ENCODE data around the gene HOXA13.

The HOXA13 gene

DNA sequence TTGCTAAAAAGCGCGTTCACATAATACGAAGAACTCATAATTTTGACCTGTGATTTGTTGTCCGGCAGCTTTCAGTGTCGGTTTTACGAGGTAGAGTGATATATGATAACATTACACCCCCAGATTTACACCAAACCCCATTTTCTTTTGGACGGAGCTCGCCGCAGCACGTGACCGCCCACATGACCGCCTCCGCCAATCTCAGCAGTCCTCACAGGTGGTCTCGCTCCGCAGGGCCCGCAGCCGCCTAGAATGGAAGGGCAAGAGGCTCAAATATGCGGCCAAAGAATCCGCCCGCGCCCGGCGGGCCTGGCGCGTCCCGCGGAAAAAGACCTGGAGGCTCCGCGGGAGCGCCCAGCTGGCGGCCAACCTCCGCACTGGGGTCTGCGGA is 43.4 kb downstream of the HOXA13 start, which contains the start of gene HOXA7:
TSS of gene HOXA7 (minus strand) at position 168 of the 391 bp plus-strand sequence. CDS start at position 38, 130 bp downstream.
- no peak for DNase-seq

DNA sequence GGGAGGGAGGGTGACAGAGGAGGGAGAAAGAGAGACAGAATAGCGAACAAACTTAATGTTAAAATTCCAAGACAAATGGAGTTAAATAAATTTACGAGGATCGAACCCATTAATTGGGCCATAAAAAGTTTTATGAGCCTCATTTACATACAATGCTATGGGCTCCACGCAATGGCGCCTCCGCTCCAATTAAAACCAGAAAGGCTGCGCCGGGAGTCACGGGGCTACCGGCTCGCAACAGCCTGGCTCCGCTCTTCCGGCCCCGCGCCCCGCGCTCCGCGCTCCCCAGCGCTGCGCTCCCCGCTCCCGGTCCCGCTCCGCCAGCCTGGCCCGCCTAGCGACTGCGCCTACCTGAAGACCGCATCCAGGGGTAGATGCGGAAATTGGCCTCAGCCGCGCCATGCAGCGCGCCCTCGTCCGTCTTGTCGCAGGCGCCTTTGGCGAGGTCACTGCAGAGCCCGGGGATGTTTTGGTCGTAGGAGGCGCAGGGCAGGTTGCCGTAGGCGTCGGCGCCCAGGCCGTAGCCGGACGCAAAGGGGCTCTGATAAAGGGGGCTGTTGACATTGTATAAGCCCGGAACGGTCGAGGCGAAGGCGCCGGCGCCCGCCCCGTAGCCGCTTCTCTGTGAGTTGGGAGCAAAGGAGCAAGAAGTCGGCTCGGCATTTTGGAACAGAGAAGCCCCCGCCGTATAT is 43.9 kb downstream of the HOXA13 start:
- no peak for DNase-seq

DNA sequence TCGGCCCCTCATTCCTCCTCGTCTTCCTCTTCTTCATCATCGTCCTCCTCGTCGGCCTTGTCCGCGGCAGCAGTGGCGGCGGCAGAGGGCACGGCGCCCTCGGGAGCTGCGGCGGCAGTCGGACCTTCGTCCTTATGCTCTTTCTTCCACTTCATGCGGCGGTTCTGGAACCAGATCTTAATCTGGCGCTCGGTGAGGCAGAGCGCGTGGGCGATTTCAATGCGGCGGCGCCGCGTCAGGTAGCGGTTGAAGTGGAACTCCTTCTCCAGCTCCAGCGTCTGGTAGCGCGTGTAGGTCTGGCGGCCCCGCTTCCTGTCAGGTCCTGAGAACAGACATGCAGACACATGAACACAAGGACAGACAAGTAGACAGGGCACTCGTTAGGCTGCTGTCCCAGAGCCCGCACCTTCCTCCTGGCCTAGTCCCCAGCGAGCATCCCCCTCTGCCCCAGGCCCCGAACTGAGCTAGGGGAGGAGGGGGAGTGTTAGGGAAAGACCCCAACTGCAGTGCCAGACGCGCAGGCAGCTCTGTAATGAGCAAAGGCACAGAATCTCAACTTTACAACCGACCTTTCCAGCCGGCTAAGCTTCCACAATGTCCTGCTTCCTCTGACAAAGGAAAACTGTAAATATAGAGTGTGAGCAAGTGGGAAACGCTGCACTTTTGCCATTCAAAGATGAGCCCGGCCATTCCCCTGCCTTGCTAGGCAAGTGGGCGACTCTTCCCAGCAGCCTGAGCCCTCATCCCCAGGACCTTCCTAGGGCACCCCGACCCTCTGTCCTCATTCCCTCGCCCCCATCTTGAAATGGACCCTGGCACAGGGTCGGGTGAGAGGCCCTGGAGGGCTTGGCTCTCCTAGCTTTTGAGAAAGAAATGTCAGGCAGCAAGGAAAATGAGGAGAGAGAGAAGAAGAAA is 44.7 kb downstream of the HOXA13 start:
- DNase-seq = no peak

DNA sequence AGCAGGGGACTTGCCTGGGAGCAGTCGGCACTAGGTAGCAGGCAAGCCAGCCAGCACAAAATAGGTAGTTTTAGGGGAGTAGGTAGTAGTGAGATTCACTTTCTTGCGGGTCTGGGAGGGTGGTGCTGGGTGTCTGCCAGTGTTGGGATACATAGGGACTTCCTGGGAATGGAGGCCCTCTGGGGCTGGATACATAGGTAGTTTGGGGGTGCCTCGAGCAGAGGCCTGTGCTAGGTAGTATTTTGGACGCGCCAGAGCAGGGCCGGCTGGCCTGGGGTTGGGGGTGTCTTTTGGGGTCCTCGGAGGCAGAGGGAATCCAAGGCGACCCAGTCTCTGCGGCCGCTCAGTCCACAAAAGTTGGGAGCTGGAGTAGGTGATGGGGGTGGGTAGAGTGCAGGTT is 45.5 kb downstream of the HOXA13 start:
- DNase-seq = no peak

DNA sequence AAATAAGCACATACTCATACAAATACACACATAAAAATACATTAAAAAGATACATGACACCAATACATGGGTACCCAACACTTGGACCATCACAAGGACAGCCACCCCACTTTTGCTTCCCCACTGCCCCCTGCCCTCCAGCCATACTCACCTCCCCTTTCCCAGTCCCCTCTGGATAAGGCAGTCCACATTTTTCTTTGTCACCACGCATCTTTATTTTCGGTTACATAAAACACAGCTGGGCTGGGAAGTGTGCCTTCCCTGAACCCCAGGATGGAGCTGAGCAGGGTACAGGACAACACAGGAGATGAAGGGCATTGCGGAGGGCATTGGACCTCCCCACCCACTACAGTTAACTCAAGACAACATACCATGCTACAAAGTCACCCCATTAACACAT is 46.4 kb downstream of the HOXA13 start:
- DNase-seq = no peak

DNA sequence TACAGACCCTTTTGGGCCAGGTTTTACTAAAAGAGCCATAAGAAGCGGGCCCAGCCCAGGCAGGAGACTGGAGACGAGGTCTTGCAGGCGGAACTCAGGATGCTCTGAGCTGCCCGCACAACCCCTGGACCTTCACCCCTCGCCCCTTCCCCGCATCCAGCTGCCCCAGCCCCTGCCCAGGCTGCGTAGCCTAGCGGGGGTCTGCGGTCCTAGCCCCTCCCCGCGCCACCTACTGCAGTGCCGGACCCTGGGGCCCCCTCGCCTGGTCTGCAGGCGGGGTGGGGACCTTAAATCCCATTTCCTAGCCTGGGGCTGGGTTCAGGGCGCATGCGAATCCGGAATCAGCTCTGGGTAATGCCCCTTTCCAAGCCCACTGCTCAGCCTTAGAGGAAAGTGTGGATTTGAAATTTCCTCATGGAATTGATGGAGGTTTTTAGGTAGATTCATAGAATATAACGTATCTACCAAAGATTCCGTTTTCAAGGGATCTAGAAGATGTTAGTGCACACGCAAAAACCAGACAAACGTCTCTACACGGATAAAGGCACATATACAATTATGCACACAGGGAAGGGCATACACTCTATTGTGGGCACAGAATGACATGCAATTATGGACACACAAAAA is 47.0 kb downstream of the HOXA13 start:
- DNase-seq = no peak

DNA sequence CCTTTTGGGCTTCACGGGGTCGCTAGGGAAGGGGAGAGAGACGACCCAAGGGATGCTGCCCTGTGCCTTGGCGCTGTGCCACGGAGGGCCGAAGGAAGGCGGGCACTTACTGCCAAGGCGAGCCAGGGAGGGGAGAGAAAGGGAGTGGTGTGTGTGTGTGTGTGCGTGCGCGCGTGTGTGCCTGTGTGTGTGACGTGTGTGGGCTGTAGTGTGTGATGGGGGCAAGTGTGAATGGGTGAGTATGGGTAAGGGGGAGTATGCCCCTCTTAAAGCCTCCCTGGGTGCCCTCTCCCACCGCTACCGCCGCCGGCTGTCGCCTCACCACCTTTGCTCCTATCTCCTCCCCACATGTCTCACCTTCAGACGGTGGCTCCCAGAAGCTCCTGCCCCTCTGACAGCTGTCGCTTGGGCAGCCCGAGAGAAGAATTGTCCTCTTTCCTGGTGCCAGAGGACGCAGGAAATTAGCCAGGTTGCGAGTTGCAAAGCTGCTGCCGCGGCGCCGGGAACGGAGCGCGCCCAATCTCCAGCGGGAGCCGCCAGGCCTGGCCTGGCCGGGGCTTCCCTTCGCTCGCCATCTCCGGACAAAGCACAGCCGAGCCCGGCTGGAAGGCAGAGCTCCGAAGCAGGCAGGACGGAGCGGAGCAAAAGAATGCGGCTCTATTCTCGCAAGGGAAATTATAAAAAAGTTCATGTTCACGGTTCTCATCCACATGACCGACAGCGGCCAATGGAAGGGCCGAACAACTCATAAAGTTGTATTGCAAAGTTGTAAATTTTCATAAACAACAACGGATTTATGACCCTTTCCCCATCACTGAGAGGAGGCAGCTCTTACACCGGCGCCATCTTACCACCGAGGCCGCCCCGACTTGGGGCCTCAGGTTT is 47.7 kb downstream of the HOXA13 start, which contains the start of gene HOXA3:
TSS of gene HOXA3 (minus strand) at position 653 of the 885 bp plus-strand sequence. CDS start 41,943 bp downstream, outside the sequence.
- DNase-seq = no peak

DNA sequence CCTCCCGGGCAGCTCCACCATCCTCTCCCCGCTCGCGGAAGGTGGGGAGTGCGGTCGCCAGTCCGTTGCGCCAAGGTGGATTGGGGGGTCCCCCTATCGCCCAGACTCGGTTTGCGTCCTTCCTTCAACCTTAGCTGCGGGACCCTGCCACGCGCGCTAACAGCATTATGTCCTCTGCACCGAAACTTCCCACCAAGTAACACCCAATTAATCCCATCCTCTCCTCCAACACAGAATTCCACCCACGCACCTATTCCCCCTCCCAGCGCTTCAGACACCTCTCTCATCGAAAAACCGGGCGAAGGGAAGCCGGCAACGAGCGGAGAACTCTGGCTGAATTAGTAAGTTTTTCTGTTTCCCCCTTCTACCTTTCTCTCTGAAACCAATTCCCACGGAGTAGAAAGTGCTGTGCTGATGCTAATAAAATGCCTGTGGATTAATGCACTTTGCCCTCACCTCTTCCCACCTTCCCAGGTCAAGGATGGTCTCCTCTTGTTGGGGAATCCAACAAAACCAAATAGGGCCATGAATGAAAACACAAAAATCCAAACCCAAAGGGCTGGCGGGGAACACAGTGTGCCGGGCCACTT is 48.5 kb downstream of the HOXA13 start:
- no peak for DNase-seq

DNA sequence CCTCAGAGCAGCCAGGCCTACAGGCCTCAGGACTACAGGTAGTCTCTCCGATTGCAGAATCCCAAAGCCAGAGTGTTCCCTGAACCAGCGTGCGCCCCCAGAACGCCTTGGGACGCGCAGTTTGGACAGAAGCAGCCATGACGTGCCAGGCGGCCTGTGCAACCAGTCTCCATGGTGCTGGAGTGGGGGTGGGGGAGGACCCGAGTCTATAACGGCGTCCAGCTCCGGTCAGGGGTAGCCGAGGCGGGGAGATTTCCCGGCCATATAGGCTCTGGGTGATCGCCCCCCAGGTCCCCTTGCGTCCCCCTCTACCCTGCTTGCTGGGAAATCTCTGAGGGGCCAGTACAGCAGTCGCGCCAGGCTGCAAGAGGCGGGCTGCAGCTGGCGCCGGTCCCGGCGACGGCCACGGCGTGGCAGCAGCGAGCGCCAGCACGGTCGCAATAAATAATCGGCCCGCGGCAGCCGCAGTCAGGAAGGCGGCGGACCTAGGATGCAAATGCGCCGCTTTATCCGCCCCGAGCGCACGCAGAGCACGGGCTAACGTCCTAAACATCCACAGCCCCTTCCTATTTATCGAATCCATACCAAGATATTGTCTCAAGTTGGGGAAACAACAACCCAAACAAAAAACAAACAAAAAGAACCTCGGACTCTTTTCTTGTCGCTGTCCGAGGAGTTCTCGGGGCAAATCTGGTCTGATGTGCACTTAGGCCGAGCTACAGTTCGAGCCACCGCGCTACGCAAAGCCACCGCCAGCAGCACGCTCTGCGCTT is 49.1 kb downstream of the HOXA13 start:
- no peak for DNase-seq

DNA sequence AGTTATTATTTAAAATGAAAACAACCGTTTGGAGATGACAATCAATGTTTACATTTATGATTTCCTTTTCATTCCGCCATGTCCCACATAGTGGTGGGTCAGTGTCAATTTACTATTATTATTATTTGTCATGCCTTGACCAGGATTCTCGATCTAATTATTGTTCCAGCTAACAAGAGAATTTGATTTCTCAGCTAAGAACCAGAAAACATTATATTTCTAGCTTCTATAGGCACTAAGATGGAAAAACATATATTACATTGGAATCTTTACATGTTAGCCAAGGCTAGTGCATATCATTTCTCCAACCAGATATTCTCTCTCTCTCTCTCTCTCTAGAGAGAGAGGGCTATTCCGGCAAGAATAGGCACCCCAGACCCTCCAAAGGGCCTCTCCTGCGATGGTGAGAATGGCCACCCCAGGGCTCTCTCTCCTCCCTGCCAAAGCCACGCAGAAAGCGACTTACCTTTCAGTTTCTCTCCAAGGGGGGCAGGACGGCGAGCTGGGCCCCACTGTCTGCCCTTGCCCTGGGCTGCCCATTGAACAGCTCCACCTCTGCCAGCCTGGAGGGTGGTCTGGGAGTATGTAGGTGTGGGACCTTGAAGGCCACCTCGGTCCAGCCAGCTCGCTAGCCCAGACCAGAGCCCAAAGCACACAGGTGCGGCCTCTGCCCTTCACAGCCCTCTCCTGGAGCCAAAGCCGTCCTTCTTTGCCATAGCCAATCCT is 49.9 kb downstream of the HOXA13 start:
- no peak for DNase-seq

DNA sequence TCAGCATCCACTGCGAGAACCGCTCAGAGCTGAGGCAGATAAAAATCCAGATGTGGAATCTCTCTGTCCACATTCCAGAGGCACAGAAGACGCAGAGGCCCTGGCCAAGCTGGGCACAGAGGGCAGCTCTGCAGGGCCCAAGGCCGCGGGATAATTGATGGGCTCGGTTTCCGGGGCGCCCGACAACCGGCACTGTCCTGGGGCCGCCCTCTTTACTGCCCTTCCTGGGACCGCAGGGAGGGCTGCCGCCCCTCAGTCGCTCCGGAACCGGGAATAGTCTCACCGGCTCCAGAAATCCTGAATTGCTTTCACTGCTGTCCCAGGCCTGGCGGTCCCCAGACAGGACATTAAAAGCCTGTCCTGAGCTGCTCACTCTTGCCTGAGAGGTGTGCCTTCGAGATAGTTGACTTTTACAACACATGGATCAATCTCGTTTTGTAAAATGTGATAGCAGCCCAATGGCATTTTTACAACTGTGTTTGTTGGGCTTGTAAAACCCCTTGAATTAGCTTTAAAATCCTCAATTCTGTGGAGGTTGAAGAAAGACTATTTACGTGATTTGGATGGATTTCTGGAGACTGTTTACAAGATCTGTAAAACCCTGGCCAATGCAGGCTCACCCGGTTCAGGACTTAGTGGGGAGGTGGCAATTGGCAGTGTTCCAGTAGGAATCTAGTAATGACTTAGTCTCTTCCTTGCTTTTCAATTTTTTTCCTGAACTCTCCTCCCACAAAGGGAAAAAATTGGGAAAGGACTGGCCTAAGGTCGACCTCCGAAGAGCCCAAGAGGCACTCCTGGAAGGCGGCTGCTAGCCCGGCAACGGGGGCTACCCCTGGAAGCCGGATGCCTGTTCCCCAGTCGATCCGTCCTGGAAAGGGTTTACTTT is 50.9 kb downstream of the HOXA13 start:
- no peak for DNase-seq

DNA sequence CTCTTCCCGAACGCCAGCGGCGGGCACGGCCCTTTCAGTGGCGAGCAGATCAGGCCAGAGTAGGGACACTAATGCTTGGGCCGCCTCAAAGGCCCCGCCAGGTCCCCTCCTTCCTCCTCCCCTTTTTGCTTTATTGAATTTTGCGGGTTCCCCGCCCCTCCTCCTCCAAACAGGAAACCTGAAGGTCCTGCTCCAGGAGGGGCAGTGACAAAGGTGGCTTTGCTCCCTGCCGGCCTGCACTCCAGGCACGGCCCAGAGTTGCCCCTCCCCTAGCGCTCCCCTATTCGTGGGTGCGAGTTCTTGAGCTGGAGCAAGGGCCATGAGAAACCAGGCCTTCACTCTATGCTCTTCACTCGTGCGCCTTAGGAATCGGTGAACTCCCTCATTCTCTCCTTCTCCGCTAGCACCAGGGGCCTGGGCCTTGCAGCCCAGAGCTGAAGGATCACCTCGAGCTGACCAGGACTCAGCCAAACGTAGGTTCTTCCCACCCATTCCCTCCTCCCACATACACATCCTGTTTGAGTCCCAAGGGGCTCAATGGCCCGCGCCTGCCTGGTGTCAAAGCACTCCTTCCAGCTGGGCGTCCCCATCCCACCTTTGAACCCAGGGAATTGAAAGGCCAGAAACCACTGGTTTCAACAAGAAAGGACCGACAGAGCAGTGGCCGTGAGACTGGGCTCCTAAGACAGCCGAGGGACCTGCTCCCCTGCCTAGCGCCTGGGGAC is 51.7 kb downstream of the HOXA13 start:
- no peak for DNase-seq

DNA sequence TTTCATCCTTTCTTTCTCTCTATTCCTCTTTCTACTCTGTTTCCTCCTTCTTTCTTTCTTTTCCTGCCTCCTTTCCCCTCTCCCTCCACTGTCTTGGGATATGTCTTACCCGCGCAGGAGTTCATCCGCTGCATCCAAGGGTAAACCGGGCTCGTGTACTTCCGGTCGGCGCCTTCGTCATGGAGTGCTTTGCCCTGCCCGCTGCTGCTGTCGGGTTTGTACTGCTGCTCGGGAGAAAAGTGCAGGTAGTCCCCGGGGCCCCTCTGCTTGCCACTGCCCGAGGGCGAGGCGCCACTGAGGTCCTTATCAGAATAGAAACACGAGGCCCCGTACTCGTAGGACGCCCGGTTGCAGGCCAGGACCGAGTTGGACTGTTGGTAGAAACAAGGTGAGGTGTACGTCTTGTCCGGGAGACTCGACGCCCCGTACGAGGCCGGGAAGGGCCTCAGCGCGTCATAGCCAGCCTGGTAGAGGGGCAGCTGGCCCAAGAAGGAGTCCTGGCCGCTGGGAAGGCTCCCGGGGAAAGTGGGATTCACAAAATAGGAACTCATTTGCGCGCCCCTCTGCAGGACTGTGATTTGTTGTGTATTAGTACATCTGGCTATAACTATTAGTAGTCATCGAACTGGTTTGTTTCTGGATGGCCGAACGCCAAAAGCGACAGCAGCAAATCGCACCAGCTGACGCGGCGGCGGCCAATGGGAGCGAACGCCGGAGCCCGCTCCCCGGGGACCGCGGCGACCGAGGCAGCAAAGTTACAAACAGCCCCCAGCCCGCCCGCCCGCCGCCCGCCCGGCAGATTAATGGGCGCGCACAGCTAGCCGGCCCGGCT is 52.5 kb downstream of the HOXA13 start, which contains the start of gene HOXA6:
TSS of gene HOXA6 (minus strand) at position 576 of the 832 bp plus-strand sequence. CDS start at position 551, 25 bp downstream.
- no peak for DNase-seq

DNA sequence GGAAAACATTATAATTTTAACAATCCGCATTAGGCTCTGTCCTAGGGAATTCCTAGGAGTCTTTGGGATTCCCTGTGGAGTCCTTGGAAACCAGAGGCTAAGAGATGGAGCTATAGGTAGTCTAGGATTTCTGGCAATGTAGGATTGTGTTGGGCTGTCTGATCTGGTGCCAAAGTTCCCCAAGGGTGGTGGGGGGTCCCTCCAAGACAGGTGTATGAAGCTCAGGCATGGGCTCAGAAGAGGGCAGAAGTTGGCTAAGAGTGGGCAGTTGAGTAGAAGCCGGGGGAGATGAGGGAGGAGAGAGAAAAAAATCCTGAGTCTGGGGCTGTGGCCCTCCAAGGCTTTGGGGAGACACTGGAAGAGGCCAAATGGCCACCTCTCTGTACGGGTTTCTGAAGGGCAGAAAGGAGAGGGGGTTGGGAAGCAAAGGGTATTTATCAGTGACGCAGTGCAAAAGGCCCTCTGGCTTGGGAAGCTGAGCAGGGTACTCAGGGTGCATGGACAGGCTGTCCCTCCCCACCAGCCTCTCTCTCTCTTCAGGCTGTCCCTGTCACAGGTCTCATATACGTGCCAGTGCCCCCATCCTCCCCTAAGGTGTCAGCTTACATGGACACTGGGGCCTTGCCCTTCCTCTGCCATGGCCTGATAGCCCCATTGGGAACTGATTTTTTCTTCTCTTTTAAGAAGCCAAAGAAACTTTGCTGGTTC is 53.2 kb downstream of the HOXA13 start:
- no peak for DNase-seq

DNA sequence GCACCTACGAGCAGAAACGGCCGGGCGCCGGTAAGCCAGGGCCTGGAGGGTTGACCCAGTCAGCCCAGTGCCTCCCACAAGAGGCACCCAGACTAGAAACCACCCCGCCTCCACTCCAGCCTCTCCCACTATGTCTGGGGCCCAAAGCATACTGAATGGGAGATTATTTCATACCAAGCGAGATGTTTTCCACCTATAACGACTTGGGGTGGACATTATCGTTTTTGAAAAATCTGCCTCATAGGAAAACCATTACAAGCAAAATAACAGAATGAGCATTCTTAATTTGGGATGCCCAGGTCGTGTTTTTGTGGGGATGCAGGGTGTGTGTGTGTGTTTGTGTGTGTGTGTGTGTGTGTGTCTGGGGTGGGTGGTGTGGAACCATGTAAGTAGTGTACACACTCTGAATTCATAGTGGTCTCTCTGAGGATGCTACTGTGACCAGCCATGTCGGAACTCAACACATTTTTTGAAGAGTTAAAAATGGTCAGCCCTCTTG is 53.9 kb downstream of the HOXA13 start:
- no peak for DNase-seq

DNA sequence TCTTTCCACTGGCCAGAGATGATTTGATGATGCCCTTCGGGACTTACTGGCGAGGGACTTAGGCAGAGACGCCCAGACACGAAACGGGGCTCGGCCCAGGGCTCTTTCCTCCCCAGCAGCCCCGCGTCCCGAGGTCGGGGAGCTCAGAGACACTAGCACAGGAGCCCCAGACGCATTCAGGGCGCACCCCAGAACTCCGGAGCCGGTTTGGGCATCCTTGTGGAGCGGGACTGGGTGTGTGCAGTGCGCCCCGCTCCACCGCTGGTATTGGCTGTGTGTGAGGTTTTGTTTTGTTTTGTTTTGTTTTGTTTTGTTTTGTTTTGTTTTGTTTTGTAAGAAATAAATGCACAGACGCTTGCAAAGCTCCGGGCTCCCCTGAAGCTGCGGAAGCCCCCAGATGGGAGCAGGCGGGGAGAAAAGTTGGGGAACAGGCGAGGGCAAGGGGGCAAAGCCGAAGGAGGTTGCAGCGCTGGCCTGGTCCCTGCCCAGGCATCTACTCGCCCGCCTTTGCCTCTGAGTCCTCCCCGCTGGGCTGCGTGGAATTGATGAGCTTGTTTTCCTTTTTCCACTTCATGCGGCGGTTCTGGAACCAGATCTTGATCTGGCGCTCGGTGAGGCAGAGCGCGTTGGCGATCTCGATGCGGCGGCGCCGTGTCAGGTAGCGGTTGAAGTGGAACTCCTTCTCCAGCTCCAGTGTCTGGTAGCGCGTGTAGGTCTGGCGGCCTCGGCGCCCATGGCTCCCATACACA is 54.6 kb downstream of the HOXA13 start:
- no peak for DNase-seq
